Measurements from ENCODE around the gene C2orf68. TPM values are rescaled to one million over a fixed set of nuclear protein-coding genes. Genes with fewer than 3 reads are reported as not detected.

The C2orf68 gene
- total RNA-seq, 1 experiment from 2014 or later = 69.6 TPM

DNA sequence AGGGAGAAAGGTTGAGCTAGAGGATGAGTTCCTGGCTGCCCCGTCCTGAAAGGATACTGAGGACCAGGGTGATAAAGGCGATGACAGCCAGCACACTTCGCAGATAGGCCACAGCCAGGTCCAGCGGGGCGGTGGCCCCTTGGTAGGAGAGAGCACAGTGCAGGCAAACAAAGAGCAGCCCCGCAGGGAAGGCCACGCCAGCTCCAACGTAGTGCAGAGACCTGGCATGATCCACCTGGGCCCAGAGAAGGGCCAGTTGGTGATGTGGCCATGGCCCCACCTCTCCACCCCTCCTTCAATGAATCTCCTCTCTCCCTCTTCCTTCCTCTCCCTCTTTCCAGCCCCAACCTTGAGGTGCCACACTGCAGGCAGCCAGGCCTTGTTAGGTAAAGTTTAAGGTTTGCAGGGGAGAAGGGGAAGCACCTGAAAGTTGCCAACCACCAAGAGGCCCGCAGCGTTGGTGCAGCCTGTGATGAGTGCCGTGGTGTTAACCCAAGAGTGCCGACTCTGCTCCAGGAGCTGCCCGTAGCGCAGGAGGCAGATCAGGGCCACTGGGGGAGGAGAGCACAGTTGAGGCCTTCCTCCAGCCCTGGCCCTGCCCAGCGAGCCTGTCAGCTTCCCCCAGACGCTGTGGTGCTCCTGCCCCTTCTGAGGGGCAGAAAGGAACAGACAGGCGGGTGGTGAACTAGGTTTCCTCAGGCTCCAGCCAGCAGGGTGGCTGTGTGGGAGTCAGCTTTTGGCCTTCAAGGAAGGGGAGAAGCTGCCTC is 12.2 kb downstream of the C2orf68 start:
- no peak overlapping the region for H3K27ac Mint-ChIP-seq
- no peaks in the 10 kb centered on the region for H3K27me3 Mint-ChIP-seq (ENCODE audit: low read depth)
- TF ChIP-seq, protein P1, sequence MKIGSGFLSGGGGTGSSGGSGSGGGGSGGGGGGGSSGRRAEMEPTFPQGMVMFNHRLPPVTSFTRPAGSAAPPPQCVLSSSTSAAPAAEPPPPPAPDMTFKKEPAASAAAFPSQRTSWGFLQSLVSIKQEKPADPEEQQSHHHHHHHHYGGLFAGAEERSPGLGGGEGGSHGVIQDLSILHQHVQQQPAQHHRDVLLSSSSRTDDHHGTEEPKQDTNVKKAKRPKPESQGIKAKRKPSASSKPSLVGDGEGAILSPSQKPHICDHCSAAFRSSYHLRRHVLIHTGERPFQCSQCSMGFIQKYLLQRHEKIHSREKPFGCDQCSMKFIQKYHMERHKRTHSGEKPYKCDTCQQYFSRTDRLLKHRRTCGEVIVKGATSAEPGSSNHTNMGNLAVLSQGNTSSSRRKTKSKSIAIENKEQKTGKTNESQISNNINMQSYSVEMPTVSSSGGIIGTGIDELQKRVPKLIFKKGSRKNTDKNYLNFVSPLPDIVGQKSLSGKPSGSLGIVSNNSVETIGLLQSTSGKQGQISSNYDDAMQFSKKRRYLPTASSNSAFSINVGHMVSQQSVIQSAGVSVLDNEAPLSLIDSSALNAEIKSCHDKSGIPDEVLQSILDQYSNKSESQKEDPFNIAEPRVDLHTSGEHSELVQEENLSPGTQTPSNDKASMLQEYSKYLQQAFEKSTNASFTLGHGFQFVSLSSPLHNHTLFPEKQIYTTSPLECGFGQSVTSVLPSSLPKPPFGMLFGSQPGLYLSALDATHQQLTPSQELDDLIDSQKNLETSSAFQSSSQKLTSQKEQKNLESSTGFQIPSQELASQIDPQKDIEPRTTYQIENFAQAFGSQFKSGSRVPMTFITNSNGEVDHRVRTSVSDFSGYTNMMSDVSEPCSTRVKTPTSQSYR (CRISPR knock-in tag; IDR thresholded peaks at IDR 0.05) = no peak
- TF ChIP-seq, protein P2, sequence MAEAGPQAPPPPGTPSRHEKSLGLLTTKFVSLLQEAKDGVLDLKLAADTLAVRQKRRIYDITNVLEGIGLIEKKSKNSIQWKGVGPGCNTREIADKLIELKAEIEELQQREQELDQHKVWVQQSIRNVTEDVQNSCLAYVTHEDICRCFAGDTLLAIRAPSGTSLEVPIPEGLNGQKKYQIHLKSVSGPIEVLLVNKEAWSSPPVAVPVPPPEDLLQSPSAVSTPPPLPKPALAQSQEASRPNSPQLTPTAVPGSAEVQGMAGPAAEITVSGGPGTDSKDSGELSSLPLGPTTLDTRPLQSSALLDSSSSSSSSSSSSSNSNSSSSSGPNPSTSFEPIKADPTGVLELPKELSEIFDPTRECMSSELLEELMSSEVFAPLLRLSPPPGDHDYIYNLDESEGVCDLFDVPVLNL (CRISPR knock-in tag; IDR thresholded peaks at IDR 0.05; ENCODE audit: borderline replicate concordance, low read depth) = no peak
- TF ChIP-seq, protein P3, sequence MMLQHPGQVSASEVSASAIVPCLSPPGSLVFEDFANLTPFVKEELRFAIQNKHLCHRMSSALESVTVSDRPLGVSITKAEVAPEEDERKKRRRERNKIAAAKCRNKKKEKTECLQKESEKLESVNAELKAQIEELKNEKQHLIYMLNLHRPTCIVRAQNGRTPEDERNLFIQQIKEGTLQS (CRISPR knock-in tag; conservative IDR thresholded peaks at IDR 0.05) = no peak
- TF ChIP-seq CBFB (CRISPR knock-in tag; IDR thresholded peaks at IDR 0.05; ENCODE audit: low read depth) (no peak), ATF1 (CRISPR knock-in tag; IDR thresholded peaks at IDR 0.05) (no peak), KAT7 (CRISPR knock-in tag; IDR thresholded peaks at IDR 0.05; ENCODE audit: borderline replicate concordance) (no peak), HMGXB4 (CRISPR knock-in tag; IDR thresholded peaks at IDR 0.05) (no peak), USF1 (CRISPR knock-in tag; IDR thresholded peaks at IDR 0.05) (no peak), ZNF317 (CRISPR knock-in tag; IDR thresholded peaks at IDR 0.05; ENCODE audit: borderline replicate concordance, low read depth) (no peak)
- no peak overlapping the region for H3K4me3 Mint-ChIP-seq
- DNase-seq (ENCODE audit: low spot score) (no peak), ATAC-seq (no peak)
- no peaks in the 10 kb centered on the region for H3K9me3 Mint-ChIP-seq
- CTCF ChIA-PET = no interaction called here
- POLR2A ChIA-PET = interaction anchor here (1.1 kb wide), 1 partner anchor 9 kb away, joined by 3 read pairs; no protein-coding TSS in a partner anchor
- peaks cover 18% of the 10 kb centered on the region for H3K4me1 Mint-ChIP-seq
- H3K36me3 Mint-ChIP-seq = peaks cover 16% of the 10 kb centered on the region

DNA sequence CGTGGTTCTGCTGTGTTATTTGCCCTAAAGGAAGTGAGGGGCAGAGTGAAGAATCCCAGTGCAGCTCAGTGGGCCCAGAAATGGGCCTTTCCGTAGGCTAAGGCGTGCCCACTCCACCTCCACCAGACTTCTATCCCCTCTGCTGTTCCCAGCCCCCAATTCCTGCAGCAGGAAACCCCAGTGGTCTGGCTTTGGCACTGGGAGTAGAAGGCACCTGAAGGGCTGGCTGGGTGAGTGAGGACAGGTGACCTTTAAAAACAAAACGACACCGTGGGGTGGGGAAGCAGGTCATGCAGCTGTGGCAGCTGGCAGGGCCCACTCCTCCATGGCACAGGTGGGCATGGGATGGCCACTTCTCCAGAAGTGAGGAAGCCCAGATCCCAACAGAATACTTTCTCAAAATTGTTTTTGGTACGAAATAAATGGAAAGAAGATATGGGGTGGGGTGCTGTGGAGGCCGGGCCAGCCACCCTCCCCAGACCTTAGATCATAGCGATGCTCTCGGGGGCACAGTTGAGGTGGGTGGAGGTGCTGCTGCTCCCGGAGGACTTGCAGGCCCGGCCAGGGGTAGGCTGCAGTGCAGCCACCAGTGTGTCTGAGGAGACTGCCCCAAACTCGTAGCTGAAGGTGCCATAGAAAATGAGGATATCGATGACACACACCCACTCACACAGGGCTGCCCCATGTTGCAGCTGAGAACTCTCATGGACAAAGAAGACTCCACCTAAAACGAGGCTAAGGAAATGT is 13.1 kb downstream of the C2orf68 start:
- H3K4me1 Mint-ChIP-seq = peaks cover 20% of the 10 kb centered on the region
- DNase-seq (ENCODE audit: low spot score) = no peak
- CTCF ChIA-PET = no interaction called here
- no peak overlapping the region for H3K27ac Mint-ChIP-seq
- ATAC-seq = no peak
- TF ChIP-seq OVOL2 (CRISPR knock-in tag; IDR thresholded peaks at IDR 0.05; ENCODE audit: borderline replicate concordance) = no peak
- TF ChIP-seq, protein P2 (CRISPR knock-in tag; IDR thresholded peaks at IDR 0.05; ENCODE audit: borderline replicate concordance, low read depth) = no peak
- no peak for TF ChIP-seq MYBL2 (CRISPR knock-in tag; IDR thresholded peaks at IDR 0.05)
- TF ChIP-seq, protein P4, sequence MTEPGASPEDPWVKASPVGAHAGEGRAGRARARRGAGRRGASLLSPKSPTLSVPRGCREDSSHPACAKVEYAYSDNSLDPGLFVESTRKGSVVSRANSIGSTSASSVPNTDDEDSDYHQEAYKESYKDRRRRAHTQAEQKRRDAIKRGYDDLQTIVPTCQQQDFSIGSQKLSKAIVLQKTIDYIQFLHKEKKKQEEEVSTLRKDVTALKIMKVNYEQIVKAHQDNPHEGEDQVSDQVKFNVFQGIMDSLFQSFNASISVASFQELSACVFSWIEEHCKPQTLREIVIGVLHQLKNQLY (CRISPR knock-in tag; IDR thresholded peaks at IDR 0.05) = no peak
- no peak for TF ChIP-seq CREB1 (CRISPR knock-in tag; IDR thresholded peaks at IDR 0.05)
- TF ChIP-seq SMAD4 (CRISPR knock-in tag; IDR thresholded peaks at IDR 0.05) = no peak
- TF ChIP-seq, protein P5, sequence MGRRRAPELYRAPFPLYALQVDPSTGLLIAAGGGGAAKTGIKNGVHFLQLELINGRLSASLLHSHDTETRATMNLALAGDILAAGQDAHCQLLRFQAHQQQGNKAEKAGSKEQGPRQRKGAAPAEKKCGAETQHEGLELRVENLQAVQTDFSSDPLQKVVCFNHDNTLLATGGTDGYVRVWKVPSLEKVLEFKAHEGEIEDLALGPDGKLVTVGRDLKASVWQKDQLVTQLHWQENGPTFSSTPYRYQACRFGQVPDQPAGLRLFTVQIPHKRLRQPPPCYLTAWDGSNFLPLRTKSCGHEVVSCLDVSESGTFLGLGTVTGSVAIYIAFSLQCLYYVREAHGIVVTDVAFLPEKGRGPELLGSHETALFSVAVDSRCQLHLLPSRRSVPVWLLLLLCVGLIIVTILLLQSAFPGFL (CRISPR knock-in tag; IDR thresholded peaks at IDR 0.05; ENCODE audit: borderline replicate concordance) = no peak
- TF ChIP-seq ZNF263 (CRISPR knock-in tag; IDR thresholded peaks at IDR 0.05; ENCODE audit: low read depth) = no peak
- no peak for TF ChIP-seq ESRRA (CRISPR knock-in tag; IDR thresholded peaks at IDR 0.05; ENCODE audit: borderline replicate concordance)
- TF ChIP-seq ATF6 (CRISPR knock-in tag; IDR thresholded peaks at IDR 0.05) = no peak
- no peak for TF ChIP-seq ATF1 (CRISPR knock-in tag; IDR thresholded peaks at IDR 0.05)
- TF ChIP-seq RELA (CRISPR knock-in tag; IDR thresholded peaks at IDR 0.05; ENCODE audit: borderline replicate concordance) = no peak
- no peaks in the 10 kb centered on the region for H3K27me3 Mint-ChIP-seq (ENCODE audit: low read depth)
- no peaks in the 10 kb centered on the region for H3K9me3 Mint-ChIP-seq
- POLR2A ChIA-PET = no interaction called here
- peaks cover 16% of the 10 kb centered on the region for H3K36me3 Mint-ChIP-seq
- H3K4me3 Mint-ChIP-seq = no peak overlapping the region

All from WTC11 (cell line).